Keratinocyte (primary cell): ENCODE data around the gene SLC1A3. TPM values are rescaled to one million over a fixed set of nuclear protein-coding genes. Genes with fewer than 3 reads are reported as not detected.

ENCODE experiments used
- DNase-seq: peaks from one replicate; pipeline ENCODE4 v3.0.0-alpha.2; 2011; ENCODE audit warnings: low read depth, missing footprints, low spot score
- FAIRE-seq: peaks from 2 replicates; lab custom pipeline; 2011; peaks lifted over from hg19 to GRCh38; lab: Jason Lieb, UNC
- H2AFZ ChIP-seq: 2 replicates; pipeline ENCODE4 v1.6.0; 2012; ENCODE audit warnings: low read length, control low read depth, inconsistent platforms; ENCODE audit not compliant: control insufficient read depth
- H3K27ac ChIP-seq: 2 replicates; pipeline ENCODE4 v1.5.1; 2011; ENCODE audit warnings: low read length; ENCODE audit not compliant: control insufficient read depth, insufficient read depth
- H3K27me3 ChIP-seq: 3 replicates; pipeline ENCODE4 v1.6.0; 2011; ENCODE audit warnings: low read length; ENCODE audit not compliant: control insufficient read depth, insufficient read depth; ENCODE audit errors: extremely low read depth
- H3K36me3 ChIP-seq, 2 experiments: 2 replicates in 1 of 2; 3 replicates in 1 of 2; pipeline ENCODE4 v1.5.1; 2011; ENCODE audit warnings: low read length in 2 of 2, mild to moderate bottlenecking in 1 of 2; ENCODE audit not compliant: control insufficient read depth in 2 of 2, insufficient read depth in 2 of 2; ENCODE audit errors: extremely low read depth in 1 of 2
- H3K4me1 ChIP-seq: 3 replicates; pipeline ENCODE4 v1.5.1; 2011; ENCODE audit warnings: low read length; ENCODE audit not compliant: control insufficient read depth, insufficient read depth; ENCODE audit errors: extremely low read depth
- H3K4me2 ChIP-seq: 3 replicates; pipeline ENCODE4 v1.6.0; 2011; ENCODE audit warnings: low read depth, low read length; ENCODE audit not compliant: control insufficient read depth, insufficient read depth; ENCODE audit errors: extremely low read depth
- H3K4me3 ChIP-seq, 3 experiments: fragments of 200-600 bp in 1 of 3; sonication (generic) in 1 of 3; 2 replicates in 2 of 3; 3 replicates in 1 of 3; pipeline ENCODE4 v1.5.1; 2011 to 2016; ENCODE audit warnings: low read length in 3 of 3, mild to moderate bottlenecking in 3 of 3, control low read depth in 2 of 3, inconsistent platforms in 1 of 3, low read depth in 1 of 3, mixed read lengths in 1 of 3, mixed run types in 1 of 3, moderate library complexity in 1 of 3; ENCODE audit not compliant: control insufficient read depth in 2 of 3, insufficient read depth in 2 of 3; ENCODE audit errors: extremely low read depth in 1 of 3
- H3K79me2 ChIP-seq: 2 replicates; pipeline ENCODE4 v1.6.0; 2012; ENCODE audit warnings: low read length; ENCODE audit not compliant: control insufficient read depth, insufficient read depth
- H3K9ac ChIP-seq: 3 replicates; pipeline ENCODE4 v1.6.0; 2011; ENCODE audit warnings: low read length; ENCODE audit not compliant: control insufficient read depth, insufficient read depth; ENCODE audit errors: extremely low read depth
- H3K9me1 ChIP-seq: 3 replicates; pipeline ENCODE4 v1.6.0; 2011; ENCODE audit warnings: low read length; ENCODE audit not compliant: control insufficient read depth, insufficient read depth; ENCODE audit errors: extremely low read depth
- H3K9me3 ChIP-seq: 2 replicates; pipeline ENCODE4 v1.5.1; 2012; ENCODE audit warnings: low read depth, low read length; ENCODE audit not compliant: control insufficient read depth
- H4K20me1 ChIP-seq: 3 replicates; pipeline ENCODE4 v1.6.0; 2011; ENCODE audit warnings: low read length; ENCODE audit not compliant: control insufficient read depth, insufficient read depth; ENCODE audit errors: extremely low read depth
- CTCF ChIP-seq, 3 experiments: IDR thresholded peaks in 1 of 3; conservative IDR thresholded peaks in 1 of 3; optimal IDR thresholded peaks in 1 of 3; 2 replicates in 2 of 3; 3 replicates in 1 of 3; pipeline versions ENCODE3 to v1.5.1; 2011; ENCODE audit warnings: low read length in 3 of 3, mild to moderate bottlenecking in 3 of 3, moderate library complexity in 2 of 3, control low read depth in 1 of 3, inconsistent platforms in 1 of 3; ENCODE audit not compliant: insufficient read depth in 2 of 3; ENCODE audit errors: extremely low read depth in 1 of 3
- EZH2 ChIP-seq: IDR thresholded peaks from one replicate; pipeline ENCODE4 v1.6.1; 2012; ENCODE audit warnings: inconsistent platforms, mild to moderate bottlenecking, low read length, moderate library complexity
- dilution Hi-C: fragments of 300-500 bp; cut with MboI; formaldehyde crosslinking; loops from one replicate; pipeline ENCODE4 v1.7.0; 2020; ENCODE audit warnings: low sequenced_read_pairs; ENCODE audit not compliant: extremely low pct_ligation_motif_present
- polyA plus RNA-seq, 5 experiments: library from polyadenylated mRNA; depleted of rRNA in 3 of 5; stranded (reverse) in 3 of 5; stranded (forward) in 1 of 5; unstranded in 1 of 5; fragments of >200 nt; gene quantifications; 1 replicate in 1 of 5; 2 replicates in 3 of 5; 3 replicates in 1 of 5; pipeline versions ENCODE4 v1.2.1 to v1.2.3, GENCODE V29; 2011 to 2012; ENCODE audit warnings: missing spikeins in 2 of 5, low read depth in 1 of 5, low replicate concordance in 1 of 5

SLC1A3 gene
- polyA plus RNA-seq, 1 donor (not counting 4 experiments of a cell fraction or from before 2014, with no cell fraction given) = 22.2 TPM

DNA sequence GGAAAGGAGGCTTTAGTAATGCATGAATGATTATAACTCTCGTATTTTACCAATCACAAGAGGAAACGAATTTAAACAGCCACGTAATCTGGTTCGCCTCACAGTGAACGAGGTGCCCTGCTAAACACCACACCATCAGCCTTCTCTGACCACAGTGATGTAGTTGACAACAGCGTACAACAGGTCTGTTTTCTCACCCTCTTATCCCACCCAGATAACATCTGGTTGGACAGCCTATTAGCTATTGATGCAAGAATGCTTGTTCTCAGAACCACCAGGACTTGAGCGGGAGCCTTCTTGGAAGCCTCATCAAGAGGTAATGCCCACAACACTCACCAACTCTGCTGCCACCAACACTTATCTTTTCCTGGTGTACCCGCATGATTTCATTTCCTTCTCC is 23.3 kb downstream of the SLC1A3 start:
- no peak overlapping the region for H3K9ac ChIP-seq
- H3K4me2 ChIP-seq = no peak overlapping the region

GRCh38 chr5:36630201-36631145 is 24.1 kb downstream of the SLC1A3 start:
- H2AFZ ChIP-seq = peak overlapping the region; percentile 14
- H3K9me3 ChIP-seq = no peaks in the 10 kb centered on the region
- no peak overlapping the region for H3K4me3 ChIP-seq
- dilution Hi-C loops = no loop called here
- peaks cover 21% of the 10 kb centered on the region for H3K4me1 ChIP-seq
- no peaks in the 10 kb centered on the region for H3K79me2 ChIP-seq
- DNase-seq = peak; percentile 46
- H4K20me1 ChIP-seq = no peaks in the 10 kb centered on the region
- peak; percentile 95 for FAIRE-seq
- peak overlapping the region; percentile 42 for H3K4me2 ChIP-seq
- H3K27ac ChIP-seq = peak overlapping the region; percentile 57
- no peak for TF ChIP-seq EZH2
- TF ChIP-seq CTCF (optimal IDR thresholded peaks at IDR 0.05 in 1 of 3, IDR thresholded peaks at IDR 0.05 in 1 of 3, conservative IDR thresholded peaks at IDR 0.05 in 1 of 3; ENCODE audit: extremely low read depth in 1 of 3, insufficient read depth in 2 of 3, low read length in 3 of 3) = no peak
- H3K27me3 ChIP-seq = no peaks in the 10 kb centered on the region
- H3K36me3 ChIP-seq = peaks cover 0 to 8% of the 10 kb centered on the region in 2 experiments
- no peak overlapping the region for H3K9ac ChIP-seq
- peaks cover 2% of the 10 kb centered on the region for H3K9me1 ChIP-seq

More for the DNA sequence above, 23.3 kb downstream of the SLC1A3 start:
- Histone ChIP-seq H3K9me3 (no peaks in the 10 kb centered on the region), H3K27ac (peak overlapping the region; percentile 38), H2AFZ (no peak overlapping the region), H3K36me3 (peaks cover 0 to 8% of the 10 kb centered on the region in 2 experiments), H4K20me1 (no peaks in the 10 kb centered on the region), H3K79me2 (no peaks in the 10 kb centered on the region), H3K9me1 (peaks cover 2% of the 10 kb centered on the region), H3K27me3 (no peaks in the 10 kb centered on the region), H3K4me1 (peaks cover 21% of the 10 kb centered on the region), H3K4me3 (no peak overlapping the region)
- TF ChIP-seq CTCF (optimal IDR thresholded peaks at IDR 0.05 in 1 of 3, IDR thresholded peaks at IDR 0.05 in 1 of 3, conservative IDR thresholded peaks at IDR 0.05 in 1 of 3; ENCODE audit: extremely low read depth in 1 of 3, insufficient read depth in 2 of 3, low read length in 3 of 3) (no peak), EZH2 (no peak)
- dilution Hi-C loops = no loop called here
- no peak for DNase-seq
- FAIRE-seq = peak; percentile 73
